ENCODE results near the gene ZDHHC3.
A peak's percentile ranks its signal among the peaks of the same experiment; 100 is the strongest.

The ZDHHC3 gene

DNA sequence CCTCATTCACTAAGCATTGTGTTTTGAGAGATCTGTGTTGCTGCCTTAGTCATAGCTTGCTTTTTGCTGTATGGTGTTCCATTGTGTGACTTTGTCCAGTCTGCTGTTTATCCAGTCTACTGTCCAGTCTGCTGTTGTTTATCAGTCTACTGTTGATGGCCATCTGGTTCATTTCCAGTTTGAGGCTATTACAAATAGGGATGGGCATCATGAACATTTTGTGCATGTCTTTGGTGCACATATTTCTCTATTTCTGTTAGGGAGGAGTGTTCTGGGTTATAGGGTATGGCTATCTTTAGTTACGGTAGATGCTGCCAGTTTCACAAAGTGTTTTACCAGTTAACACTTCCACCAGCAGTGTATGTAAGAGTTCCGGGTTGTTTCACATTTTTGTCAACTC is 27.9 kb upstream of the ZDHHC3 start:
- no peak for DNase-seq
- no peak for TF ChIP-seq GATA1 (IDR thresholded peaks at IDR 0.05; ENCODE audit: low read depth, low read length)
- TF ChIP-seq POLR2A (IDR thresholded peaks at IDR 0.05; ENCODE audit: low read length) = no peak

DNA sequence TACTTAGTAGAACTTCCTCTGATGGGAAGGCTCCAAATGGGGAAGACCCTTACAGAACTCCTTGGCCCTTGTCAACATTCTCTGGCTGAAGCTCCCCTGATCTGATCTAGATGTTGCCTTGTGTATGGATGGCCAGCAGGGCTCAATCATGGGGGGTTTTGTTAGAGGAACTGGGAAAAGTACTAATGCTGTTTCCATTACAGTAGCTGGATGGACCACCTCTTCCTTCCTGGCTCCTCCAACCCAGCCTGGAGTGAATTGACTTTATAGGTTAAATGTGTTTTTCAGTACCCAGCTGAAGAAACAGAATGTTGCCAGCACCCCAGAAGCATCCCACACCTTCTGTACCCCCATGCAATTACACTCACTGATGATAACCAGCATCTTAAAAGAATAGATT is 27.4 kb upstream of the ZDHHC3 start:
- no peak for TF ChIP-seq GATA1 (IDR thresholded peaks at IDR 0.05; ENCODE audit: low read depth, low read length)
- TF ChIP-seq POLR2A (IDR thresholded peaks at IDR 0.05; ENCODE audit: low read length) = no peak
- no peak for DNase-seq

DNA sequence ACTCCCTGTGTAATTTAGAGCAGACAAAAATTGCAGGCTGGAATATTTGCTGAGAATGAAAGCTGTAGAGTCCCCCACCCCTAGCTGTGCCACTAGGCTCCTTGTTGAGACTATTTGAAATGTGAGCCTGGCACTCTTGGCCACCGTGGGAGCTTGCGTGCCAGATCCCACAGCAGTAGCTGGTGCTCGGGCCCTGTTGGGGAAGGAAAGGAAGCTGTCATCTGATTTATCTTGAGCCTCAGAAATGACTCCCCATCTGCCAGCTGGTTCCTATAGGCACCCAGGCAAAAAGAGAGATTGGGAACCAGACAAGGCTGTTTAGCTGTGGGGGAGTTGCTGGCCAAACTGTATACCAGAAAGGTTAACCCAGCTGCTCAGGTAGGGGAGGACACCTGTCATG is 26.7 kb upstream of the ZDHHC3 start:
- no peak for TF ChIP-seq POLR2A (IDR thresholded peaks at IDR 0.05; ENCODE audit: low read length)
- TF ChIP-seq GATA1 (IDR thresholded peaks at IDR 0.05; ENCODE audit: low read depth, low read length) = no peak
- no peak for DNase-seq

DNA sequence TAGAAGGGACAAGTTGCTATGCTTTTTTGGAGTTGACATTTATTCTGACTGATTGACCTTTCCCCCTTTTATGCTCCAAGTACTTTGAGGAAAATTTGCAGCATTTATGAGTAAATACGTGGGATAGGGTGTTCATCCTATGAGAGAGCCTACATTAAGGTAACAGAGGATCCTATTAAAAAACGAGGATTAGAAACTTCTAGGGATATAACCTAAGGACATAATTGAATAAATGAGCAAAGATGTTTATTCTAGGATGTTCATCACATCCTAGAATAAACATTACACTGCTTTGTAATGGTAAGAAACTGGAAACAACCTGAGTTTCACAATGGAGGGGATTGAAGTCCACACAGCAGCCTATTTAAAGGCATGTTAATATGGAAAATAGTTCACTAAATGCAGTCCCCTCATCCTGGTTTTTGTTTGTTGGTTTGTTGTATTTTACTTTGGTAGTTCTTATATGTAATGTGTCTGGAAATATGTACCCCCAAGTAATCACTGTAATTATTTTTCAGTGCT is 26.2 kb upstream of the ZDHHC3 start:
- no peak for TF ChIP-seq GATA1 (IDR thresholded peaks at IDR 0.05; ENCODE audit: low read depth, low read length)
- no peak for TF ChIP-seq POLR2A (IDR thresholded peaks at IDR 0.05; ENCODE audit: low read length)
- no peak for DNase-seq

DNA sequence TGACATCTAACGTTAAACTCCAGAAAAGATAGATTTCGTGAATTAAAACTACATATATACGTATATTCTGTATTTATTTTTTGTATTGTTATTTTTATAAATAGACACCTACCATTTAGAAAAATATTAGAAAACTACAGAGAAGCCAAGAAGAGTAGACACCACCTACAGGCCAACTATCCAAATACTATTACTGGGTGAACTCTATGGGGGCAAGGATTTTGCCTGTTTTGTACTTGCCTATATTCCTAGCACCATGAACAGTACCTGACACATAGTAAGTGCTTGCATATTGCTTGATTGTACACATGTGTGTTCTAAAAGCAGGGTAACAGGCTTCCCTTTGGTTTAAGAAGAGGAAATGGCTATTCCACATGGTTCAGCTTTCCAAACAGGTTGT is 25.8 kb upstream of the ZDHHC3 start:
- no peak for DNase-seq
- no peak for TF ChIP-seq GATA1 (IDR thresholded peaks at IDR 0.05; ENCODE audit: low read depth, low read length)
- no peak for TF ChIP-seq POLR2A (IDR thresholded peaks at IDR 0.05; ENCODE audit: low read length)

DNA sequence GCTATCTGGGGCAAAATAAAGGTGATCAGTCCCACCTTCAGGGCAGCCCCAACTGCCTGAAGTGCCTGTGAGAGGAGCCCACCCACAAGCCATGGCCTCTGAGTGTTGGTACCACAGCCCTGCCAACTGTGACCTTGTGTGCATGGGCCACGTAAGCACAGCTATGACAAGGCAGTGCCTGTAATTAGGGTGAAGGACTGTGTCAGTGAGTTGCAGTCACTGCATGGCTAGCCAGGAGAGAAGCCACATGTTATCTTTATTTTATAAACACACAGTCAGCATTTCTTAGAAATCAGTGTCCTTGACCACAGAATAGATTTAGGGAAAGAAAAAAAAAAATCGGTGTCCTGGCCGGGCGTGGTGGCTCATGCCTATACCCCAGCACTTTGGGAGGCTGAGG is 24.8 kb upstream of the ZDHHC3 start:
- no peak for DNase-seq
- TF ChIP-seq POLR2A (IDR thresholded peaks at IDR 0.05; ENCODE audit: low read length) = no peak
- no peak for TF ChIP-seq GATA1 (IDR thresholded peaks at IDR 0.05; ENCODE audit: low read depth, low read length)

DNA sequence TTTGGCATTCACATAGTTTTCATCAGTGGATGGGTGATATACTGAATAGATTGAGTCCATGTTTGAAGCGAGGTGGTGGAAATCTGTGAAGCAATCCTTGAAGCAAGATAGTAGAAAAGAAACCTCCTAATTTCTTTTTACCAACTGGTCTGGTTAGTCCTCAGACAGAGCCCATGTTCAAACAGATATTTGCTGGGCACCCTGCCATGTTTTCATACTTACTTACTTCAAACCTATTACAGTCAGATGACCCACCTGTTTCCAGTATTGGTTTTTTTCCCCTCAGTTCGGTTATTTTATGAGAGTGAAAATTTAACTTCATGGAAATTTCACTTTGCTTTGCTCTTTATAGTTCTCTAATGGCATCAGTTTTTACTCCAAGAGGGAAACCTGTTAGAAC is 23.8 kb upstream of the ZDHHC3 start:
- DNase-seq = no peak
- TF ChIP-seq POLR2A (IDR thresholded peaks at IDR 0.05; ENCODE audit: low read length) = no peak
- TF ChIP-seq GATA1 (IDR thresholded peaks at IDR 0.05; ENCODE audit: low read depth, low read length) = no peak

DNA sequence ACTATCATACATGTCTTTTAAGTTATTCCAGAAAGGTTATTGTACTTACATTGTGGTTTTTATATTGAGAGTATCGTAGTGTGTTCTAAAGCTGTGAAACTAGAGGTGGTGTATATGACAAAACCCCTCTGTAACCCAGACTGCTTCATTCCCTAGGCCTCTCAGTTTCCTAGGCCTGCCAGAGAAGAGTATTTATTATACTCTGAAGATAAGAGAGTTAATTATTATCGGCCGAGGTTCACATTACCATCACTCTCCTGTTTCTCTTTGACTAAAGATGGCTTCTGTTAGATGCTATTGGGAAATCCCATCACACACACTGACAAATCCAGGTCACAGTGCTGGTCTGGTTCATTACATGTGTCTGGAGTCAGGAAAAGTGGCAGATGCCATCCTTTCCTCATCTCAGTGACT is 20.6 kb upstream of the ZDHHC3 start:
- no peak for TF ChIP-seq POLR2A (IDR thresholded peaks at IDR 0.05; ENCODE audit: low read length)
- TF ChIP-seq GATA1 (IDR thresholded peaks at IDR 0.05; ENCODE audit: low read depth, low read length) = no peak
- DNase-seq = no peak

DNA sequence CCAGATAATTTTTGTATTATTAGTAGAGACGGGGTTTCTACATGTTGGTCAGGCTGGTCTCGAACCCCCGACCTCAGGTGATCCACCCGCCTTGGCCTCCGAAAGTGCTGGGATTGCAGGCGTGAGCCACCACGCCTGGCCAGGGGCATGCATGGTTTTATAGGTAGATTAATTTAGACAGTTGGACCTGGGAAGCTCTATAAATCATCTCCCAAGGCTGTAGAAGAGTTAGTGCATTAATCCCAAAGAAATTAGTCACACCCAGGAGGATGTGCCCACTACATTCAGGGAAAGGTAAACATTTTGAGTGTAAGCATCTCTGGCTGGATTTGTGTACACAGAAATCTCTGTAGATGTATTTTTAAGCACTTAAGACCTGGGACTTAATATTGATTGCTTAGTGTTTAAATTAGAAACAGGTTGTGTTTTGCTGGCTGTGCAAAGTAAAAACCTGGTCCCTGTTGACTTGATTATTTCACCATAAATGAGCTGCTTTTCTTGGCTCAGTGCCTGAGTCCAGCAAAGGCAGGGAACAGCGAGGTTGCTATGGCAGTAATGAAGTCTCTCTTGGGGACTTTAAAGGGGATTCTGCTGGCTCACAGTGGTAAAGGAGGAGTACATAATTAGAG is 19.3 kb upstream of the ZDHHC3 start:
- no peak for DNase-seq
- TF ChIP-seq GATA1 (IDR thresholded peaks at IDR 0.05; ENCODE audit: low read depth, low read length) (no peak), POLR2A (IDR thresholded peaks at IDR 0.05; ENCODE audit: low read length) (no peak)

DNA sequence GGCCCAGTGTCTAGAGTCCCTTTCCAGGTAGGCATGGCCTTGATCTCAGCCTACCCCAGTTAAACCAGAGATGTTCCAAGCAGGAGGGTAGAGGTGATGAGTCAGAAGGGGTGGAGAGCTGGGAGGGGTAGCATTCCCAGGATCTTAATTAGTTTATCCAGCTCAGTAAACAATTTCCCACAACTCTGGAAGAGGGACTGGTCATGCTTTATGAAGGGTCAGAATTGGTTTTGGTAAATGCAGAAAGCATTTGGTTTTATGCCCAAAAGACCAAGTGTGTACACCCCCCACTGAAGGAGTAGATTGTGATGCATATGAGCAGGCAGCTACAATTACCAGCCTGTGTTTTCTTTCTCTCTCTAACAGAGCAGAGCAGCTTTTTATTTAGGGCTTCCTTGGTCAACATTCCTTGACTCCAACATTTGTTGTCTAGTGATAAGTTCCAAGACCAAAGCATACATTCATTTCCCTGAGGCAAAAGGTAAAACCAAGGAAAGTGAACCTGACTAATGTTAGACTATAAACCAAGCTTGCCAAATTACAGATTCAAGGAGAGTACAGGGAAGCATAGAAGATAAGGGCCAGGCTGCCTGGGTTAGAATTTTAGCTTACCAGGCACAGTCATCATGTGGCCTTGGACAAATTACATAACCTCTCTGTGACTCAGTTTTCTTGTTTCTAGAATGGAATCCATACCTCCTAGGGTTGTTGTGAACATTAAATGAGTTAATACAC is 17.7 kb upstream of the ZDHHC3 start:
- no peak for TF ChIP-seq GATA1 (IDR thresholded peaks at IDR 0.05; ENCODE audit: low read depth, low read length)
- TF ChIP-seq POLR2A (IDR thresholded peaks at IDR 0.05; ENCODE audit: low read length) = no peak
- DNase-seq = peak in 1 of 2 experiments; percentile 10

DNA sequence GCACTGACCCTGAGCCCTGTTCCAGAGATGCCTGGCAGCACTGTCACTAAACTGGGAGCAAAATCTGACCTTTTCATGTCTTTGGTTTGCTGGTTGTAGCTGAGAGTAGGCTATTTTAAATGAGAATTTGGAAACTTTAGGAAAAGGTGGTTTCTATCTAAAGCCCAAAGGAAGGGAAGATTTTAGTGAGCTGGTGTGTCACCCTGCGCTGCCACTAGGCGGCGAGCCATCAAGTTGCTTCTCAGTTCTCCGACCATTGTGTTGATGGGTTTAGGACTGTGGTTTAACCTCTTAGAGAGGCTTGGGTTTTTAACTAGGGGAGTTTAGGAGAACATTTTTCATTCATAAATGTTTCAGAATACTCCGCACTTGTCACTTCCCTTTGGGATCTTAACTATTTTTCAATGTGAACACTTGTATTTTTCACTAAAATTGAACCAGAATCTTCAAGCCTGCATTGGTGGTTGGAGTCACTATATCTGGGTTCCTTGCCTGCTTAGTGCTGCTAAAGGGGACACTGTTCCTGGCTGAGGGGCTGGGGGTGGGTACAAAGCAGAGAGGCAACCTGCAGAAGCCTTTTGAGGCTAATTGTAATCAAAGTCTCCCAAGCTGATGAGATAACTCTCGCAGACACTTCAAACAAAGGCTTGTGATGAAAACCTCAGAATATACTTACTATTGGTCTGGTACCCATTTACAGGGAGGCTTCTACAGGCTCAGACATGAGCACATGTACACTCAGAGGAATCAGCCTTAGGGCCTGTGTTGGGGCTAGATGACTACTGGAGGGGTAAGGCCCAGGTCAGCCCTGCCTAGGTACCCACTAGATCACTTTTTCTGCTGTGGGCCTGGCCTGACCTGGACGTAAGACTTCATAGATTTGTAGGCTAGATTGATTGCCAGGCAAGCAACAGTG is 16.8 kb upstream of the ZDHHC3 start:
- peak; percentile 42 to 63 for DNase-seq
- TF ChIP-seq POLR2A (IDR thresholded peaks at IDR 0.05; ENCODE audit: low read length) (no peak), GATA1 (IDR thresholded peaks at IDR 0.05; ENCODE audit: low read depth, low read length) (no peak)

DNA sequence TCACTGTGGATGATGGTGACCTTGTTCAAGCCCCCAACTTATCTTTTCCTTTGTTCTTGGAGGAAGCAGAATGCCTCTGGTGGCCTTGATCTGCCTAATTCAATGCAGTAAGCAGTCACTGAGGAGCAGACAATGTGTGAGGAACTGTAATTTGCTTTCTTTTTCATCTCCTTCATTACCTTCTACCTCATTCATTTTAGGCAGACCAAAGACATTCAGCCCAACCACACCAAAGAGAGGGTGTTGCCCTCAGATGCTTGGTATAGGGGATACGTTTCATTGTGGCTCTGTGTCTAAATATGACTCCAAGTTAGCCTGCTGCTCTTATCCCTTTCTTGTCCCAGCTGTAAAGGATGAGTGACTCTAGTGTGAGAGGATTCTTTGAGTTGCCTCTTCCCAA is 15.4 kb upstream of the ZDHHC3 start:
- no peak for DNase-seq
- no peak for TF ChIP-seq GATA1 (IDR thresholded peaks at IDR 0.05; ENCODE audit: low read depth, low read length)
- TF ChIP-seq POLR2A (IDR thresholded peaks at IDR 0.05; ENCODE audit: low read length) = no peak

DNA sequence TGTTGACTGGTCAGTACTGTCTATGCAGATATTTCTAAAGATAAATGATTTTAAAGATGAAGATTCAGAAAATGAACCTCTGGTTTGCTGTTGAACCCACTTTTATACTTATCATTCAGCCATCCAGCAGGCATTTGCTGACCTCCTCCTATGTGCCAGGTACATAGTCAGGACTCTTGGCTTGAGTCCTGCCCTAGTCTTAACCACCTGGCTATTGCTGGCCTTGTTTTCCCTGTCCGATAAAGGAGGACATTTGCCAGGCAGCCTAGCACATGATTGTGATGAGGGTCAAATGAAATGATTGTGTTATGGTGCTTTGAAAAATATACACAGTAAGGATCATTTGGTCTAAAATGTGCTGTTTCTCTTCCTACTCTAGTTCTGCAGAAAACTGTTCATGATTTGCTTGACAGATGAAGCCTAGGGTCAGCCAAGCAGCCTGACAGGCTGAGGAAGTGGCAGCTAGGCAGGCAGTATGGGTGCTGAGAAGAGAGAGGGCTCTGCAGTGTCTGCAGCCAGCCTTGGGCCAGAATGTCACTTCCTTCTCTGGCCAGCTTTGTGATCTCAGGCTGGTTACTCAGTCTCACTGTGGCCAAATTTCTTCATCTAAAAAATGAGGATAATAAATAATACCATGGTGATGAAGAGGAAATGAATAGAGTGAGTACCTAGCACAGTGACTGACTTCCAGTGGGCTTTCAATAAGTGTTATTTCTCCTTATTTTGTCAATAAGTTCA is 13.8 kb upstream of the ZDHHC3 start:
- TF ChIP-seq POLR2A (IDR thresholded peaks at IDR 0.05; ENCODE audit: low read length) (no peak), GATA1 (IDR thresholded peaks at IDR 0.05; ENCODE audit: low read depth, low read length) (no peak)
- no peak for DNase-seq
